CD14-positive monocyte (primary cell): ENCODE results near the gene LEKR1. TPM values are rescaled to one million over a fixed set of nuclear protein-coding genes. Genes with fewer than 3 reads are reported as not detected.

Source experiments
- DNase-seq, 3 donors: peaks; one replicate each; pipeline ENCODE4 v3.0.0-alpha.2; 2011 to 2022
- H2AFZ ChIP-seq: 2 replicates; pipeline ENCODE4 v1.6.0; 2012; ENCODE audit warnings: mild to moderate bottlenecking, low read depth, low read length, inconsistent platforms; ENCODE audit not compliant: insufficient read depth, poor library complexity, severe bottlenecking
- H3K27ac ChIP-seq, 2 donors: 1 replicate in 1 of 2; 2 replicates in 1 of 2; pipeline ENCODE4 v1.5.1; 2012 to 2013; ENCODE audit warnings: low read length in 2 of 2, control low read depth in 1 of 2, inconsistent platforms in 1 of 2, low read depth in 1 of 2, mild to moderate bottlenecking in 1 of 2
- H3K27me3 ChIP-seq, 2 donors: one replicate each; pipeline versions ENCODE4 v1.6.0 to v1.6.1; 2011 to 2013; ENCODE audit warnings: low read length in 2 of 2; ENCODE audit not compliant: control insufficient read depth in 2 of 2, insufficient read depth in 2 of 2
- H3K36me3 ChIP-seq, 2 donors: replicated peaks in 1 of 2; 1 replicate in 1 of 2; 2 replicates in 1 of 2; pipeline versions ENCODE4 v1.5.1 to v1.6.1; 2012 to 2013; ENCODE audit warnings: low read length in 2 of 2, control low read depth in 1 of 2, inconsistent platforms in 1 of 2, mild to moderate bottlenecking in 1 of 2; ENCODE audit not compliant: insufficient read depth in 2 of 2, control insufficient read depth in 1 of 2
- H3K4me1 ChIP-seq, 2 donors: 1 replicate in 1 of 2; 2 replicates in 1 of 2; pipeline versions ENCODE4 v1.5.1 to v1.6.1; 2012 to 2013; ENCODE audit warnings: low read length in 2 of 2, control low read depth in 1 of 2, inconsistent platforms in 1 of 2, mild to moderate bottlenecking in 1 of 2, moderate library complexity in 1 of 2; ENCODE audit not compliant: insufficient read depth in 2 of 2, control insufficient read depth in 1 of 2
- H3K4me2 ChIP-seq: replicated peaks from 2 replicates; pipeline ENCODE3; 2012; ENCODE audit warnings: low read length, moderate library complexity, mild to moderate bottlenecking; ENCODE audit not compliant: poor library complexity, severe bottlenecking; ENCODE audit errors: extremely low read depth
- H3K4me3 ChIP-seq, 3 experiments: fragments of 200-600 bp in 1 of 3; sonication (generic) in 1 of 3; replicated peaks in 1 of 3; 1 replicate in 2 of 3; 2 replicates in 1 of 3; pipeline ENCODE4 v1.5.1; 2011 to 2013; ENCODE audit warnings: low read length in 3 of 3, mild to moderate bottlenecking in 3 of 3, control low read depth in 2 of 3, low read depth in 2 of 3, inconsistent platforms in 1 of 3, moderate library complexity in 1 of 3
- H3K79me2 ChIP-seq: 2 replicates; pipeline ENCODE4 v1.6.0; 2012; ENCODE audit warnings: mild to moderate bottlenecking, control low read depth, inconsistent platforms, low read length, moderate library complexity; ENCODE audit not compliant: insufficient read depth
- H3K9ac ChIP-seq: 2 replicates; pipeline ENCODE4 v1.6.0; 2017; ENCODE audit warnings: low read length, mild to moderate bottlenecking; ENCODE audit not compliant: insufficient read depth, poor library complexity, severe bottlenecking
- H3K9me3 ChIP-seq, 2 donors: replicated peaks in 1 of 2; 1 replicate in 1 of 2; 2 replicates in 1 of 2; pipeline versions ENCODE4 v1.5.1 to v1.6.1; 2012 to 2013; ENCODE audit warnings: low read length in 2 of 2, control low read depth in 1 of 2; ENCODE audit not compliant: control insufficient read depth in 1 of 2, insufficient read depth in 1 of 2
- H4K20me1 ChIP-seq: 2 replicates; pipeline ENCODE4 v1.6.0; 2012; ENCODE audit warnings: mild to moderate bottlenecking, low read length, control low read depth, moderate library complexity; ENCODE audit not compliant: insufficient read depth
- H3K27ac Mint-ChIP-seq, 7 donors: one replicate each; pipeline ENCODE4 v1.8.0; 2020; ENCODE audit warnings: mild to moderate bottlenecking in 7 of 7, mixed read lengths in 7 of 7, moderate library complexity in 6 of 7, inconsistent platforms in 2 of 7
- H3K27me3 Mint-ChIP-seq, 3 donors: one replicate each; pipeline ENCODE4 v1.8.0; 2021 to 2022; ENCODE audit warnings: low read depth in 3 of 3, mild to moderate bottlenecking in 3 of 3, mixed read lengths in 3 of 3, moderate library complexity in 3 of 3, inconsistent platforms in 1 of 3
- H3K36me3 Mint-ChIP-seq, 2 donors: one replicate each; pipeline ENCODE4 v1.8.0; 2020; ENCODE audit warnings: mixed read lengths in 2 of 2, inconsistent platforms in 1 of 2, mild to moderate bottlenecking in 1 of 2
- H3K4me1 Mint-ChIP-seq: one replicate; pipeline ENCODE4 v1.8.0; 2020; ENCODE audit warnings: mild to moderate bottlenecking, mixed read lengths
- H3K4me3 Mint-ChIP-seq, 2 donors: one replicate each; pipeline ENCODE4 v1.8.0; 2020; ENCODE audit warnings: mild to moderate bottlenecking in 2 of 2, mixed read lengths in 2 of 2, moderate library complexity in 1 of 2
- H3K9me3 Mint-ChIP-seq, 7 donors: one replicate each; pipeline ENCODE4 v1.8.0; 2020 to 2022; ENCODE audit warnings: mixed read lengths in 7 of 7, mild to moderate bottlenecking in 6 of 7, moderate library complexity in 6 of 7, inconsistent platforms in 2 of 7
- WGBS: methylation state at CpG from one replicate; pipeline ENCODE4 v1.1.5; 2013; ENCODE audit warnings: missing lambda C conversion rate; ENCODE audit not compliant: insufficient coverage; 5-methylcytosine and 5-hydroxymethylcytosine counted together
- intact Hi-C, 2 donors: fragments of 100-400 bp; cut with micrococcal nuclease; formaldehyde crosslinking; loops; one replicate each; pipeline versions ENCODE4 v1.15.0 to v1.15.1; 2023
- polyA plus RNA-seq, 3 donors: library from polyadenylated mRNA; depleted of rRNA in 1 of 3; unstranded in 2 of 3; stranded (reverse) in 1 of 3; fragments of 300-500 nt in 2 of 3; fragments of >200 nt in 1 of 3; fragmentation: Illumina TruSeq in 2 of 3; gene quantifications; 1 replicate in 2 of 3; 2 replicates in 1 of 3; pipeline ENCODE4 v1.2.3, GENCODE V29; 2012 to 2021
- TF ChIP-seq, protein P1 (sequence below): fragments of 200-600 bp; IDR thresholded peaks from one replicate; pipeline ENCODE4 v1.8.0; 2022; ENCODE audit warnings: antibody characterized with exemption, mild to moderate bottlenecking

The LEKR1 gene
- polyA plus RNA-seq, 3 donors: 0.51 to 0.80 TPM; not detected in 1

DNA sequence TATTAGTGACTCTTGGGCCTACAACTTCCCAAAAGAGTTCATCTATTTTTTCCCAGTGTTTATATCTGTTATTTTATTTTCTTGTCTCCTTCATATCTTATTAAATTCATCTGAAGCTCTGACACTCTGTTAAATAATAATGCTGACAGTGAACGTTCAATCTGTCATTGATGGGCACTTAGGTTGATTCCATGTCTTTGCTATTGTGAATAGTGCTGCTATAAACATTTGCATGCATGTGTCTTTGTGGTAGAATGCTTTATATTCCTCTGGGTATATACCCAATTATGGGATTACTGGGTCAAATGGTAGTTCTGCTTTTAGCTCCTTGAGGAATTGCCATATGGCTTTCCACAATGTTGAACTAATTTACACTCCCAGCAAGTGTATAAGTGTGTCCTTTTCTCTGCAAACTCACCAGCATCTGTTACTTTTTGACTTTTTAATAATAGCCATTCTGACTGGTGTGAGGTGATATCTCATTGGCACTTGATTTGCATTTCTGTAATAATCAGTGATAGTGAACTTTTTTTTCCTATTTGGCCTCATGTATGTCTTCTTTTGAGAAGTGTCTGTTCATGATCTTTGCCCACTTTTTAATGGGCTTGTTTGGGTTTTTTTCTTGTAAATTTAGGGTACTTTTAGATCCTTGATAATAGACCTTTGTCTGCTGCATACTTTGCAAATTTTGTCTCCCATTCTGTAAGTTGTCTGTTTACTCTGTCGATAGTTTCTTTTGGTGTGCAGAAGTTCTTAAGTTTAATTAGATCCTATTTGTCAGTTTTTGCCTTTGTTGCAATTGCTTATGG is 122.5 kb downstream of the LEKR1 start:
- no peaks in the 10 kb centered on the region for H4K20me1 ChIP-seq
- Mint-ChIP-seq H3K4me3 (no peak overlapping the region), H3K27me3 (peaks cover 0 to 2% (median 0%) of the 10 kb centered on the region in 3 donors), H3K36me3 (no peaks in the 10 kb centered on the region), H3K9me3 (peaks cover 0 to 2% (median 2%) of the 10 kb centered on the region in 7 donors), H3K27ac (no peak overlapping the region), H3K4me1 (no peaks in the 10 kb centered on the region)
- 86% methylated on average over 1 of the region's 2 CpGs for WGBS
- H3K79me2 ChIP-seq: no peaks in the 10 kb centered on the region
- no peak overlapping the region for H3K4me2 ChIP-seq
- H3K27me3 ChIP-seq: no peaks in the 10 kb centered on the region
- H3K9ac ChIP-seq: no peak overlapping the region
- TF ChIP-seq, protein P1, sequence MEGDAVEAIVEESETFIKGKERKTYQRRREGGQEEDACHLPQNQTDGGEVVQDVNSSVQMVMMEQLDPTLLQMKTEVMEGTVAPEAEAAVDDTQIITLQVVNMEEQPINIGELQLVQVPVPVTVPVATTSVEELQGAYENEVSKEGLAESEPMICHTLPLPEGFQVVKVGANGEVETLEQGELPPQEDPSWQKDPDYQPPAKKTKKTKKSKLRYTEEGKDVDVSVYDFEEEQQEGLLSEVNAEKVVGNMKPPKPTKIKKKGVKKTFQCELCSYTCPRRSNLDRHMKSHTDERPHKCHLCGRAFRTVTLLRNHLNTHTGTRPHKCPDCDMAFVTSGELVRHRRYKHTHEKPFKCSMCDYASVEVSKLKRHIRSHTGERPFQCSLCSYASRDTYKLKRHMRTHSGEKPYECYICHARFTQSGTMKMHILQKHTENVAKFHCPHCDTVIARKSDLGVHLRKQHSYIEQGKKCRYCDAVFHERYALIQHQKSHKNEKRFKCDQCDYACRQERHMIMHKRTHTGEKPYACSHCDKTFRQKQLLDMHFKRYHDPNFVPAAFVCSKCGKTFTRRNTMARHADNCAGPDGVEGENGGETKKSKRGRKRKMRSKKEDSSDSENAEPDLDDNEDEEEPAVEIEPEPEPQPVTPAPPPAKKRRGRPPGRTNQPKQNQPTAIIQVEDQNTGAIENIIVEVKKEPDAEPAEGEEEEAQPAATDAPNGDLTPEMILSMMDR: no peak
- H3K27ac ChIP-seq: no peak overlapping the region
- no peaks in the 10 kb centered on the region for H3K4me1 ChIP-seq
- H3K4me3 ChIP-seq: no peak overlapping the region
- H3K9me3 ChIP-seq: no peaks in the 10 kb centered on the region
- intact Hi-C loops: no loop called here
- H3K36me3 ChIP-seq: no peaks in the 10 kb centered on the region
- H2AFZ ChIP-seq: no peak overlapping the region
- no peak for DNase-seq

DNA sequence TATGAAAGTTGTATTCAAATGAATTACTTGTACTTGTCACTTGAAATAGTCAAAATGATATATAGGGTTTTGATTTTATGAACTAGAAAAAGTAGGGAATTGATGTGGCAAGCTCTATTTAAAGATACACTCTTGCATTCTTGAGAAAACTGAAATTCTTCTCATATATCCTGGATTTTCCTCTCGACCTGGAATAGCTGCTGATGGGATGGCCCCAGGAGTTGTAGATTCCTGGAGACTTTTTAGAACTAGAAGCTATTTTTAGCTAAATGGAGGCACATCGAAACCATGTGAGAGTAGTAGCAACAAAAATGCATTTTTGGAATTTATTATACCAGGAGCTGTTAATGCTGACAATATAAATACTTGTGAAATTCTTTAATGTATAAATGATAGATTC is 125.9 kb downstream of the LEKR1 start:
- TF ChIP-seq, protein P1: no peak
- Mint-ChIP-seq H3K9me3 (peaks cover 0 to 2% (median 0%) of the 10 kb centered on the region in 7 donors), H3K4me1 (no peaks in the 10 kb centered on the region), H3K4me3 (no peak overlapping the region), H3K36me3 (no peaks in the 10 kb centered on the region), H3K27me3 (peaks cover 0 to 3% (median 2%) of the 10 kb centered on the region in 3 donors), H3K27ac (no peak overlapping the region)
- H3K4me2 ChIP-seq: no peak overlapping the region
- H3K4me1 ChIP-seq: no peaks in the 10 kb centered on the region
- H3K4me3 ChIP-seq: no peak overlapping the region
- H3K36me3 ChIP-seq: no peaks in the 10 kb centered on the region
- H3K9me3 ChIP-seq: no peaks in the 10 kb centered on the region
- no peaks in the 10 kb centered on the region for H3K27me3 ChIP-seq
- H3K79me2 ChIP-seq: no peaks in the 10 kb centered on the region
- no peaks in the 10 kb centered on the region for H4K20me1 ChIP-seq
- no peak overlapping the region for H3K27ac ChIP-seq
- no peak for DNase-seq
- H3K9ac ChIP-seq: no peak overlapping the region
- 100% methylated on average over 1 of the region's 2 CpGs for WGBS
- H2AFZ ChIP-seq: no peak overlapping the region
- intact Hi-C loops: no loop called here
